ENCODE results near the gene ZNF579.

ZNF579 gene

DNA sequence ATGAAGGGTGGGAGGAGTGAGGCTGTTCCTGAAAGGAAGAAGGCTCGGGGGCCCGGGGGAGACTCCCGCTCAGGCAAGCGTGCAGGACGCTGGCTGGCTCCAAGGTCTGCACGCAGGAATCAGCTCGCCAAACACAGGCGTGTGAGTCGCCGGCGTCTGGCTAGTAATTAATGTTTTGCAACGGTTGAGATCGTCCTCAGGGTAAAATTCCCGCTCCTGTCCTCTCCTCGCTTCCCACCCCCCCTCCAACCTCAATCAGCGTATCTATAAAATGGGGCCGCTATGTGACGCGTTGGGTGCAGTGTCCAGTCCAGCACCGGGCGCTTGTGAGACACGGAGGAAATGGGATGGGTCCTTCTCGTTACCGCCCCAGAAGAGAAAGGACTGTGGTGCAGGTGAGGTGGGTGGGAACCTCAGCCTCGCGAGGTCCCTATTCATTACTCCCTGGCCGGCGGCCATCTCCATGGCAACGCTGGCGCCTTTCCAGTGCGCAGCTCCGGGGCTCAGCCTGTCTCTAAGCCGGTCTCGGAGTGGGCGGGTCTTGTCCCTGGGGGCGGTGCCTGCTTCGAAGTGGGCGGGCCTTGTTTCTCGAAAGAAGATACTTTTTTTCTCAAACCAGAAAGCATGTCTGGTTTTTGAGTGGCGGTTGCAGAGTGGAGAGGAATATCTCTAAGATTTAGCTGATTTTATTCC lies 6.5 kb upstream of the ZNF579 start:
- TF ChIP-seq POLR2AphosphoS5 (IDR thresholded peaks at IDR 0.05; ENCODE audit: low read depth, low read length) = peak; percentile 74
- peak; percentile 16; the same call in 1 of the 2 replicates for TF ChIP-seq TAF1 (IDR thresholded peaks at IDR 0.05; ENCODE audit: borderline replicate concordance, insufficient read depth, low read length)
- TF ChIP-seq FOXP2 (optimal IDR thresholded peaks at IDR 0.05; ENCODE audit: borderline replicate concordance, extremely low read depth, extremely low read length, insufficient read depth) = peak; percentile 30
- no peak for TF ChIP-seq SIN3A (IDR thresholded peaks at IDR 0.05; ENCODE audit: borderline replicate concordance, insufficient read depth, low read length)
- TF ChIP-seq, protein P1, sequence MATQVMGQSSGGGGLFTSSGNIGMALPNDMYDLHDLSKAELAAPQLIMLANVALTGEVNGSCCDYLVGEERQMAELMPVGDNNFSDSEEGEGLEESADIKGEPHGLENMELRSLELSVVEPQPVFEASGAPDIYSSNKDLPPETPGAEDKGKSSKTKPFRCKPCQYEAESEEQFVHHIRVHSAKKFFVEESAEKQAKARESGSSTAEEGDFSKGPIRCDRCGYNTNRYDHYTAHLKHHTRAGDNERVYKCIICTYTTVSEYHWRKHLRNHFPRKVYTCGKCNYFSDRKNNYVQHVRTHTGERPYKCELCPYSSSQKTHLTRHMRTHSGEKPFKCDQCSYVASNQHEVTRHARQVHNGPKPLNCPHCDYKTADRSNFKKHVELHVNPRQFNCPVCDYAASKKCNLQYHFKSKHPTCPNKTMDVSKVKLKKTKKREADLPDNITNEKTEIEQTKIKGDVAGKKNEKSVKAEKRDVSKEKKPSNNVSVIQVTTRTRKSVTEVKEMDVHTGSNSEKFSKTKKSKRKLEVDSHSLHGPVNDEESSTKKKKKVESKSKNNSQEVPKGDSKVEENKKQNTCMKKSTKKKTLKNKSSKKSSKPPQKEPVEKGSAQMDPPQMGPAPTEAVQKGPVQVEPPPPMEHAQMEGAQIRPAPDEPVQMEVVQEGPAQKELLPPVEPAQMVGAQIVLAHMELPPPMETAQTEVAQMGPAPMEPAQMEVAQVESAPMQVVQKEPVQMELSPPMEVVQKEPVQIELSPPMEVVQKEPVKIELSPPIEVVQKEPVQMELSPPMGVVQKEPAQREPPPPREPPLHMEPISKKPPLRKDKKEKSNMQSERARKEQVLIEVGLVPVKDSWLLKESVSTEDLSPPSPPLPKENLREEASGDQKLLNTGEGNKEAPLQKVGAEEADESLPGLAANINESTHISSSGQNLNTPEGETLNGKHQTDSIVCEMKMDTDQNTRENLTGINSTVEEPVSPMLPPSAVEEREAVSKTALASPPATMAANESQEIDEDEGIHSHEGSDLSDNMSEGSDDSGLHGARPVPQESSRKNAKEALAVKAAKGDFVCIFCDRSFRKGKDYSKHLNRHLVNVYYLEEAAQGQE (IDR thresholded peaks at IDR 0.05; ENCODE audit: insufficient read depth in 1 of 2, low read depth in 2 of 2, low read length in 2 of 2) = no peak

DNA sequence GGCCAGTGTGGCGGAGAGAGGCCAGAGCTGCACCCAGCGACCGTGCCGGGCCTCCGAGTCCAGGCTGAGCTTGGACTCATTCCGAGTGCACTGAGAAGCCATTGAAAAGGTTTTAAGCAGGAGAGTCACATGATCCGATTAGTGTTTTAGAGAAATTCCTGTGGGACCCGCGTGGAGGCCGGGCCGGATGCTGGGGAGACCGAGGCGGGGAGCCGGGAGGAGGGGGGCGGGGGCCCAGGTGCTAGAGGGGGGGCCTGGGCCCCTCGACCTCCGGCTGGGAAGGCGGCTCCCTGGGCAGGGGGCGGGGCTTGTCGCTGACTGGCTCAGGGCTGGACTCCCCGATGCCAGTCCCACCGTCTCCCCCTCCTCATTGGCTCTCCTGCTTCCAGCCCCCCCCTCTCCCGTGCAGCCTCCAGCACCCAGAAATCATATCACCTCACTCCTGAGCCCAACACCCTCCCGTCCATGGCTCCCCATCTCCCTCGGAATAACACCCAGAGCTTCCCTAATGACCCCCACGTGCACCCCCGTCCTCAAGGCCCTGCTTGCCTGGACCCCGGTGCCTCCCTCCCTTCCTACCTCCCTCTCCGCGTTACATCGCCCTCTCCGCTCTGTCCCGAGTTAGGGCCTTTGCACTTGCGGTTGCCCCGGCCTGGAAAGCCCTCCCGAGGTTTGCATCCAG lies 5.2 kb upstream of the ZNF579 start:
- TF ChIP-seq, protein P1 (IDR thresholded peaks at IDR 0.05; ENCODE audit: insufficient read depth in 1 of 2, low read depth in 2 of 2, low read length in 2 of 2) = 0 out of 4 replicates have a peak, but pooled peaks of 1 of the 2 experiments have one; percentile 29
- TF ChIP-seq POLR2AphosphoS5 (IDR thresholded peaks at IDR 0.05; ENCODE audit: low read depth, low read length) = peak; percentile 68
- 0 out of 2 replicates have a peak, but pooled peaks have one; percentile 9 for TF ChIP-seq SIN3A (IDR thresholded peaks at IDR 0.05; ENCODE audit: borderline replicate concordance, insufficient read depth, low read length)
- no peak for TF ChIP-seq FOXP2 (optimal IDR thresholded peaks at IDR 0.05; ENCODE audit: borderline replicate concordance, extremely low read depth, extremely low read length, insufficient read depth)
- peak; percentile 45; the same call in 1 of the 2 replicates for TF ChIP-seq TAF1 (IDR thresholded peaks at IDR 0.05; ENCODE audit: borderline replicate concordance, insufficient read depth, low read length)

DNA sequence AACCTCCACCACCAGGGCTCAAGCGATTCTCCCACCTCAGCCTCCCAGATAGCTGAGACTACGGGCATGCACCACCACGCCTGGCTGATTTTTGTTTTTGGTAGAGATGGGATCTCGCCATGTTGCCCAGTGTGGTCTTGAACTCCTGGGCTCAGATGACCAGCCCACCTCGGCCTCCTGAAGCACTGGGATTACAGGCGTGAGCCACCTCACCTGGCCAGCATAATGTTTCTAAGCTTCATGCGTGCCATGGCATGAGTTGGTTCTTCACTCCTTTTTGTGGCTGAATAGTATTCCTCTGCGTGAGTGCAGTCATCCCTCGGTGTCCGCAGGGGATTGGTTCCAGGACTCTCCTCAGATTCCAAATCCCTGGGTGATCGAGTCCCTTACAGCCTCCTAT lies 4.2 kb upstream of the ZNF579 start:
- TF ChIP-seq SIN3A (IDR thresholded peaks at IDR 0.05; ENCODE audit: borderline replicate concordance, insufficient read depth, low read length) (no peak), FOXP2 (optimal IDR thresholded peaks at IDR 0.05; ENCODE audit: borderline replicate concordance, extremely low read depth, extremely low read length, insufficient read depth) (no peak), POLR2AphosphoS5 (IDR thresholded peaks at IDR 0.05; ENCODE audit: low read depth, low read length) (no peak), TAF1 (IDR thresholded peaks at IDR 0.05; ENCODE audit: borderline replicate concordance, insufficient read depth, low read length) (no peak)
- TF ChIP-seq, protein P1 (IDR thresholded peaks at IDR 0.05; ENCODE audit: insufficient read depth in 1 of 2, low read depth in 2 of 2, low read length in 2 of 2) = no peak

DNA sequence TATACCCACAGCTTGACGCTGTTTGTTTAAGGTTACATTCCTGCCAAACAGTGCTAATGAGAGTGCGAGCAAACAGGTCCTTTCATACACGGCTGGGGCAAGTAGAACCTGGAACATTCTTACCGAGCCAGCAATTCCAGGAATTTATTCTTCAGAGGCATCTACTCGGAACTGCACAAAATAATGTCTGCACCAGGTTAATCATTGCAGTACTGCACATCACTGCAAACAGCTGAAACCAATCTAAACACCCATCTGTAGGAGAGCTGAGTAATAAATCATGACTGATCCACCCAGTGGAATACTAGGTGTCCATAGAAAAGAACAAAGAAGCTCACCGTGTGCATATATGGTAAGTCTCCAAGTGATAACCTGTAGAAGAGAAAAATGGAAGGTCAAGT lies 1.2 kb upstream of the ZNF579 start:
- TF ChIP-seq, protein P1 (IDR thresholded peaks at IDR 0.05; ENCODE audit: insufficient read depth in 1 of 2, low read depth in 2 of 2, low read length in 2 of 2) = no peak
- TF ChIP-seq SIN3A (IDR thresholded peaks at IDR 0.05; ENCODE audit: borderline replicate concordance, insufficient read depth, low read length) (no peak), TAF1 (IDR thresholded peaks at IDR 0.05; ENCODE audit: borderline replicate concordance, insufficient read depth, low read length) (no peak), POLR2AphosphoS5 (IDR thresholded peaks at IDR 0.05; ENCODE audit: low read depth, low read length) (no peak), FOXP2 (optimal IDR thresholded peaks at IDR 0.05; ENCODE audit: borderline replicate concordance, extremely low read depth, extremely low read length, insufficient read depth) (no peak)

All from PFSK-1 (cell line).